Measurements from ENCODE around the gene PSMF1.

PSMF1 gene

GRCh38 chr20:1164871-1165270 is 46.5 kb downstream of the PSMF1 start:
- TF ChIP-seq CTCF (IDR thresholded peaks at IDR 0.05): no peak

- TF ChIP-seq CTCF (IDR thresholded peaks at IDR 0.05): no peak
These were observed 47.1 kb downstream of the PSMF1 start for GRCh38 chr20:1165521-1165920.

GRCh38 chr20:1165941-1166340 is 47.5 kb downstream of the PSMF1 start:
- no peak for TF ChIP-seq CTCF (IDR thresholded peaks at IDR 0.05)

- TF ChIP-seq CTCF (IDR thresholded peaks at IDR 0.05): no peak
These were observed 48.7 kb downstream of the PSMF1 start for GRCh38 chr20:1166948-1167720.

- no peak for TF ChIP-seq CTCF (IDR thresholded peaks at IDR 0.05)
These were observed 50.8 kb downstream of the PSMF1 start for GRCh38 chr20:1169224-1169623.

- no peak for TF ChIP-seq CTCF (IDR thresholded peaks at IDR 0.05)
These were observed 53.2 kb downstream of the PSMF1 start for GRCh38 chr20:1171461-1172093.

GRCh38 chr20:1173698-1174097 is 55.3 kb downstream of the PSMF1 start:
- TF ChIP-seq CTCF (IDR thresholded peaks at IDR 0.05): no peak

All from LNCAP (cell line).